GM12878 (cell line): ENCODE results near the gene LRBA. TPM values are rescaled to one million over a fixed set of nuclear protein-coding genes. Genes with fewer than 3 reads are reported as not detected.

Experiments used
- ATAC-seq: fragments of 200-7000 bp; cut with Tn5 transposase; 3 replicates; pipeline ENCODE4 v1.9.1; 2020; ENCODE audit warnings: mild to moderate bottlenecking, moderate library complexity
- BruUV-seq: library from RNA; stranded (reverse); fragments of 400-500 nt; replicated peaks from 2 replicates; lab custom pipeline; 2021; lab: Mats Ljungman, UMichigan
- CTCF ChIA-PET: fragments of 300-600 bp; sonication (Branson Sonifier 250); formaldehyde crosslinking; extraction: SDS; loops from one replicate; lab custom pipeline; 2021; ENCODE audit warnings: inconsistent platforms; lab: Yijun Ruan, JAX
- POLR2A ChIA-PET: fragments of 350-600 bp; formaldehyde crosslinking; extraction: SDS; loops from one replicate; lab custom pipeline; 2021; ENCODE audit warnings: inconsistent platforms; lab: Charles Lee
- RAD21 ChIA-PET: fragments of 300-600 bp; sonication (Branson Sonifier 250); formaldehyde crosslinking; loops from one replicate; lab custom pipeline; 2023; ENCODE audit warnings: antibody characterized with exemption; ENCODE audit not compliant: unreplicated experiment; lab: Charles Lee
- SMC1A ChIA-PET: fragments of 300-600 bp; sonication (Branson Sonifier 250); formaldehyde crosslinking; loops from one replicate; lab custom pipeline; 2023; ENCODE audit not compliant: unreplicated experiment, uncharacterized antibody; lab: Charles Lee
- DNase-seq: peaks from one replicate; pipeline ENCODE4 v3.0.0-alpha.2; 2011; ENCODE audit warnings: low read depth, low spot score
- FAIRE-seq: peaks from 3 replicates; lab custom pipeline; 2011; peaks lifted over from hg19 to GRCh38; lab: Jason Lieb, UNC
- H2AFZ ChIP-seq: 2 replicates; pipeline ENCODE4 v1.6.0; 2011; ENCODE audit warnings: low read depth, low read length, control low read depth; ENCODE audit not compliant: control insufficient read depth
- H3K27ac ChIP-seq: 2 replicates; pipeline ENCODE4 v1.5.1; 2011; ENCODE audit warnings: control low read depth; ENCODE audit not compliant: control insufficient read depth, insufficient read depth
- H3K27me3 ChIP-seq, 2 experiments: replicated peaks in 1 of 2; 2 replicates each; pipeline versions ENCODE4 v1.6.0 to v1.6.1; 2011; ENCODE audit warnings: low read length in 1 of 2; ENCODE audit not compliant: control insufficient read depth in 2 of 2, insufficient read depth in 2 of 2
- H3K36me3 ChIP-seq, 2 experiments: 2 replicates each; pipeline ENCODE4 v1.5.1; 2011; ENCODE audit warnings: low read length in 1 of 2; ENCODE audit not compliant: control insufficient read depth in 2 of 2, insufficient read depth in 2 of 2
- H3K4me1 ChIP-seq: 2 replicates; pipeline ENCODE4 v1.6.1; 2011; ENCODE audit warnings: mild to moderate bottlenecking, low read length, moderate library complexity, mixed read lengths; ENCODE audit not compliant: control insufficient read depth, insufficient read depth
- H3K4me2 ChIP-seq: 2 replicates; pipeline ENCODE4 v1.6.0; 2011; ENCODE audit warnings: control low read depth; ENCODE audit not compliant: control insufficient read depth, insufficient read depth
- H3K4me3 ChIP-seq: fragments of 200-600 bp; sonication (generic); 2 replicates; pipeline ENCODE4 v1.5.1; 2016
- H3K79me2 ChIP-seq: 2 replicates; pipeline ENCODE4 v1.6.0; 2011; ENCODE audit warnings: low read length; ENCODE audit not compliant: control insufficient read depth, insufficient read depth
- H3K9ac ChIP-seq: 2 replicates; pipeline ENCODE4 v1.8.0; 2011; ENCODE audit warnings: low read length, control low read depth, mixed read lengths; ENCODE audit not compliant: control insufficient read depth, insufficient read depth
- H3K9me3 ChIP-seq: replicated peaks from 3 replicates; pipeline ENCODE4 v1.5.1; 2011; ENCODE audit warnings: mild to moderate bottlenecking, low read length; ENCODE audit not compliant: control insufficient read depth, insufficient read depth
- H4K20me1 ChIP-seq: 2 replicates; pipeline ENCODE4 v1.6.0; 2011; ENCODE audit not compliant: control insufficient read depth, insufficient read depth
- ATF7 ChIP-seq: fragments of 450-650 bp; IDR thresholded peaks from 2 replicates; pipeline ENCODE4 v1.6.1; 2016; ENCODE audit warnings: low read depth, mild to moderate bottlenecking
- ESRRA ChIP-seq: IDR thresholded peaks from 2 replicates; pipeline ENCODE4 v1.6.1; 2012; ENCODE audit warnings: mild to moderate bottlenecking, low read length, improper control_type of control experiment
- FOXM1 ChIP-seq: IDR thresholded peaks from 2 replicates; pipeline ENCODE4 v1.6.1; 2012; ENCODE audit warnings: low read depth, mild to moderate bottlenecking, inconsistent platforms, low read length, moderate library complexity
- JUNB ChIP-seq: IDR thresholded peaks from 2 replicates; pipeline ENCODE4 v1.6.1; 2016; ENCODE audit warnings: antibody characterized with exemption, mild to moderate bottlenecking
- MTA2 ChIP-seq: fragments of 450-650 bp; IDR thresholded peaks from 2 replicates; pipeline ENCODE4 v1.6.1; 2016; ENCODE audit warnings: low read depth, mild to moderate bottlenecking, moderate library complexity
- MYC ChIP-seq: IDR thresholded peaks from 2 replicates; pipeline ENCODE4 v1.6.1; 2011; ENCODE audit warnings: mild to moderate bottlenecking, low read length, moderate library complexity, inconsistent platforms; ENCODE audit not compliant: insufficient read depth, insufficient replicate concordance, insufficient read length, severe bottlenecking
- NR2C2 ChIP-seq: IDR thresholded peaks from 2 replicates; pipeline ENCODE4 v1.6.1; 2011; ENCODE audit warnings: borderline replicate concordance, low read depth; ENCODE audit not compliant: control insufficient read depth, insufficient read length
- RELA ChIP-seq: fragments of 450-650 bp; IDR thresholded peaks from 2 replicates; pipeline ENCODE4 v1.8.0; 2014; ENCODE audit warnings: borderline replicate concordance; ENCODE audit not compliant: partially characterized antibody
- REST ChIP-seq: IDR thresholded peaks from 2 replicates; pipeline ENCODE4 v1.6.1; 2012; ENCODE audit warnings: mild to moderate bottlenecking, low read depth, low read length
- RUNX3 ChIP-seq: IDR thresholded peaks from 2 replicates; pipeline ENCODE4 v1.6.1; 2012; ENCODE audit warnings: low read length, inconsistent platforms
- TCF12 ChIP-seq: IDR thresholded peaks from 2 replicates; pipeline ENCODE4 v1.6.1; 2011; ENCODE audit warnings: low read depth, mild to moderate bottlenecking, low read length
- in situ Hi-C: fragments of 300-500 bp; cut with MboI; formaldehyde crosslinking; loops from 9 replicates; pipeline ENCODE4 v1.14.3; 2018; ENCODE audit warnings: mixed read lengths
- intact Hi-C: fragments of 100-400 bp; cut with micrococcal nuclease; formaldehyde crosslinking; loops from one replicate; pipeline ENCODE4 v1.14.2; 2022; ENCODE audit not compliant: unreplicated experiment
- polyA plus RNA-seq, 11 experiments: library from polyadenylated mRNA; depleted of rRNA in 4 of 11; unstranded in 6 of 11; stranded (reverse) in 5 of 11; fragments of >200 nt; fragmentation: Nextera tagmentation in 4 of 11; fragmentation: Illumina TruSeq in 1 of 11; extraction: Ambion mirVana in 4 of 11; extraction: Trizol in 1 of 11; gene quantifications; 1 replicate in 1 of 11; 2 replicates in 10 of 11; pipeline versions ENCODE4 v1.2.1 to v1.2.3, GENCODE V29; 2011 to 2016; ENCODE audit warnings: inconsistent platforms in 2 of 11, missing spikeins in 2 of 11, low read depth in 1 of 11
- total RNA-seq, 4 experiments: library from RNA; depleted of rRNA in 3 of 4; stranded (reverse); fragments of >200 nt in 3 of 4; fragmentation: Illumina TruSeq in 1 of 4; extraction: Trizol in 1 of 4; gene quantifications; 2 replicates each; pipeline versions ENCODE4 v1.2.1 to v1.2.3, GENCODE V29; 2013 to 2021

LRBA gene
- total and polyA plus RNA-seq, 10 of the 15 experiments (the other 5 are each of a cell fraction or from before 2014, with no cell fraction given), result 20.3 to 93.4 (median 55.0) TPM

GRCh38 chr4:150647008-150647407, 368.1 kb downstream of the LRBA start (continued):
- no peak for TF ChIP-seq REST
- TF ChIP-seq FOXM1, result no peak
- no peak for TF ChIP-seq ESRRA

- in situ Hi-C loops, result no loop called here
- H3K9me3 ChIP-seq, result no peaks in the 10 kb centered on the region; the same call in 2 of the 3 replicates
- ATAC-seq, result peak; percentile 70
- H3K27me3 ChIP-seq, result no peaks in the 10 kb centered on the region
- RAD21 ChIA-PET, result no interaction called here
- TF ChIP-seq RUNX3 (peak; percentile 40; the same call in 1 of the 2 replicates), MTA2 (0 out of 2 replicates have a peak, but pooled peaks have one; percentile 31), ATF7 (no peak), TCF12 (no peak), RELA (no peak), JUNB (peak; percentile 76), MYC (no peak), NR2C2 (no peak)
- no peak overlapping the region for H3K27ac ChIP-seq
- BruUV-seq, result no TSS peak
- no peak for DNase-seq
- H4K20me1 ChIP-seq, result no peaks in the 10 kb centered on the region
- H3K4me2 ChIP-seq, result no peak overlapping the region
- H3K4me1 ChIP-seq, result no peaks in the 10 kb centered on the region
- CTCF ChIA-PET, result interaction anchor here (0.6 kb wide), 1 partner anchor 16 kb away, joined by 3 read pairs; no protein-coding TSS in a partner anchor
- SMC1A ChIA-PET, result no interaction called here
- no peak overlapping the region for H3K4me3 ChIP-seq
- no peaks in the 10 kb centered on the region for H3K79me2 ChIP-seq
- intact Hi-C loops, result no loop called here
- H3K9ac ChIP-seq, result no peak overlapping the region
- H2AFZ ChIP-seq, result no peak overlapping the region
- POLR2A ChIA-PET, result no interaction called here
- FAIRE-seq, result no peak
- no peaks in the 10 kb centered on the region for H3K36me3 ChIP-seq
Observed at GRCh38 chr4:150641612-150642011, 373.5 kb downstream of the LRBA start.
